ENCODE data around the gene ILK. TPM values are rescaled to one million over a fixed set of nuclear protein-coding genes. Genes with fewer than 3 reads are reported as not detected.

ILK gene
- total and polyA plus RNA-seq, 2 donors (not counting 3 experiments of a cell fraction or from before 2014, with no cell fraction given) = 221 to 296 TPM

- ChIA-PET POLR2A (no interaction called here), CTCF (interaction anchor here (0.9 to 1.9 kb wide), 5 partner anchors 11 to 125 kb away, joined by 3 to 11 read pairs (median 4); partner anchors contain the start of gene MRPL17)
- BruUV-seq (replicated peaks) = no TSS peak
- Histone ChIP-seq H3K9me1 (replicated peaks; ENCODE audit: control insufficient read depth, extremely low read depth, insufficient read depth, low read length) (no peaks in the 10 kb centered on the region), H3K4me2 (ENCODE audit: insufficient read depth, low read length) (peak overlapping the region; percentile 49), H3K9ac (replicated peaks; ENCODE audit: extremely low read depth, insufficient read depth, low read length) (peak overlapping the region; percentile 70), H3K9me3 (replicated peaks; ENCODE audit: control insufficient read depth, insufficient read depth, low read length) (no peaks in the 10 kb centered on the region), H3K36me3 (ENCODE audit: control insufficient read depth in 2 of 2, extremely low read depth in 1 of 2, insufficient read depth in 2 of 2, low read length in 2 of 2) (no peaks in the 10 kb centered on the region), H3K4me1 (ENCODE audit: control insufficient read depth, extremely low read depth, insufficient read depth, low read length) (peaks cover 15% of the 10 kb centered on the region), H3K4me3 (replicated peaks in 1 of 3; ENCODE audit: insufficient read depth in 1 of 3, low read depth in 1 of 3, low read length in 3 of 3) (peak overlapping the region in 1 of 3 experiments; percentile 59), H3K79me2 (ENCODE audit: control insufficient read depth, insufficient read depth, low read length) (peaks cover 2% of the 10 kb centered on the region), H3K27ac (ENCODE audit: insufficient read depth, low read depth, low read length) (no peak overlapping the region), H3K27me3 (ENCODE audit: control insufficient read depth in 2 of 2, insufficient read depth in 2 of 2, low read length in 2 of 2) (no peaks in the 10 kb centered on the region), H2AFZ (ENCODE audit: low read depth, low read length) (peak overlapping the region; percentile 89), H4K20me1 (replicated peaks; ENCODE audit: control insufficient read depth, extremely low read depth, insufficient read depth, low read length) (no peaks in the 10 kb centered on the region)
- no peak for DNase-seq (ENCODE audit: low read depth, low spot score)
- TF ChIP-seq JUN (IDR thresholded peaks at IDR 0.05; ENCODE audit: borderline replicate concordance, insufficient read depth, insufficient read length, low read depth) (no peak), GATA2 (IDR thresholded peaks at IDR 0.05; ENCODE audit: insufficient read depth, insufficient read length, low read depth, low read length) (no peak), MYC (IDR thresholded peaks at IDR 0.05; ENCODE audit: low read depth, low read length) (no peak), POLR2AphosphoS5 (IDR thresholded peaks at IDR 0.05; ENCODE audit: insufficient read depth, low read depth, low read length) (no peak), CTCF (IDR thresholded peaks at IDR 0.05; ENCODE audit: extremely low read depth in 1 of 2, insufficient read depth in 1 of 2, low read depth in 1 of 2, low read length in 2 of 2) (no peak), EZH2 (IDR thresholded peaks at IDR 0.05; ENCODE audit: borderline replicate concordance, low read depth, low read length, severe bottlenecking) (no peak), FOS (IDR thresholded peaks at IDR 0.05; ENCODE audit: borderline replicate concordance, insufficient read depth, low read length) (no peak), MAX (IDR thresholded peaks at IDR 0.05; ENCODE audit: insufficient read depth, insufficient read length) (no peak), POLR2A (IDR thresholded peaks at IDR 0.05; ENCODE audit: low read depth, low read length) (no peak)
- dilution Hi-C loops (cut with MboI; ENCODE audit: extremely low pct_ligation_motif_present, low sequenced_read_pairs) = no loop called here
- intact Hi-C loops (cut with micrococcal nuclease) = loop anchor here (2.0 kb wide), 1 partner anchor 18 kb away; no protein-coding TSS in a partner anchor
- no peak for FAIRE-seq
Observed at GRCh38 chr11:6656584-6656915, 53.0 kb downstream of the ILK start.

All from endothelial cell of umbilical vein (primary cell).